GM19023 (cell line): ENCODE results near the gene HSH2D.
A peak's percentile ranks its signal among the peaks of the same experiment; 100 is the strongest.
"Not testable (repeated sequence)": the region's sequence is repeated elsewhere in the genome, so short reads cannot be mapped to it uniquely, and the experiment has no call there.

Experiments
- ATAC-seq: cut with Tn5 transposase; IDR thresholded peaks from one replicate; pipeline ENCODE4 v1.9.1; 2021; ENCODE audit warnings: mild to moderate bottlenecking, moderate library complexity; ENCODE audit not compliant: unreplicated experiment

Gene HSH2D

DNA sequence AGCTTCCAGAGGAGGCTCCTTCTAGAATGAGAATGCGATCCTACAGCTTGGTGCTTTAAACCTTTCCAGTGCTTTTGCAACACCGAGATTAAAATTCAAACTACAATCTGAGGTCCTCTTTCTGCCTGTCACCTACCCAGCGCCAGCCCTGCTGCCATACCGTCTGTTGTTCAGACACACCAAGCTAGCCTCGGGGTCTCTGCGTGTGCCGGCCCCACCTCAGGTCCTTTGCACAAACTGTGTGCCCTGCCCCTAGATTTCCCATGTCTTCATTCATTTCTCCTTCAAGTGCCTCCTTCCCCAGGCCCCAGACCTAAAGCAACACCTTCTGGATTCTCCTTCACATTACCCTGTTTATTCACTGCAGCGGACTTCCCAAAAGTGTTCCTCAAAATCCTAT, 11.1 kb downstream of the HSH2D start:
- no peak for ATAC-seq

DNA sequence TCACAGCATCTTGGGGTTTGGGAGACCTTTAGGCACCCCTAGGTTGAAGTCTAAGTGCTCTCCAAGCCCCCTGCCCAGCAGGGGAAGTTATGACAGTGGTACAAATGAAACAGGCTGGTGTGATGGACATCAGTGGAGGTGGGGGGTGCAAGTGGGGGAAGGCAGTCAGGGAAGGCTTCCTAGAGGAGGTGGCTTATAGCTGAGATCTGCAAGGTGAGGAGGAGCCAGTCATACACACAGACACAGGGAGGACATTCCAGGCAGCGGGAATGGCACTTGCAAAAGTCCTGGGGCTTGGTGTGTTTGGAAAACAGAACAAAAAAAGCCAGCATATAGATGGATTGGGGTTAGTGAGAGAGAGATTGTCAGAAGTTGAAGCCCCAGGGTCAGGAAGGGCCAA, 11.6 kb downstream of the HSH2D start:
- ATAC-seq = no peak

DNA sequence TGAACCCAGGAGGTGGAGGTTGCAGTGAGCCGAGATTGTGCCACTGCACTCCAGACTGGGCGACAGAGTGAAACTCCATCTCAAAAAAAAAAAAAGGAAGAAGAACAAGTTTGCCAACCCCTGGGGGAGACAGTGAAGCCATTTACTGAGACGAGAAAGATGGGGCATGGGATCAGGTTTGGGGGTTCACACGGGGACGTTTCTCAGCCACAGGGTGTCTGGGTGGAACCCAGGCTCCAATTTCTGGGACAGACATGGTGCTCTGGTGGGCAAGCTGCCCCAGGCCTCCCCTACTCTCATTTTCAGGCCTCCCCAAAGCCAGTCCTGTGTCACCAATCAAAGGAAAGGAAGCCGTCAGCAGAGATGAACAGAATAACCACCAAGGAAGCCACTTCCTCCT, 13.4 kb downstream of the HSH2D start:
- ATAC-seq = no peak

DNA sequence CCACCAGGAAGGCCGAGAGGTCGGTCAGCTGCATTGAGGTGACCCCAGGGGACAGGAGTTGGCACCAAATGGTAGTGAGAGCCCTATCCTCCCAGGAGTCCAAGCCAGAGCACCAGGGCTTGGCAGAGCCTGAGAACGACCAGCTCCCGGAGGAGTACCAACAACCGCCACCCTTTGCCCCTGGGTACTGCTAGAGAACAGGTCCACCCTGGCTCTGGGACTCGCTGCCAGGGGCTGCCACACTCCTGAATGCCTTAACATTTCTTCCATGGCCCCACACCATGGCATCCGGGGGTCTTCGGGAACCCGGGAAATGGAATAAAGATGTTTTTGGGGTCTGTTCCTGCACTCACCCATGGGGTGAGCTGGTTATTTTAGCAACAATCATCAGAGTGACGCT, 14.1 kb downstream of the HSH2D start:
- ATAC-seq = no peak

DNA sequence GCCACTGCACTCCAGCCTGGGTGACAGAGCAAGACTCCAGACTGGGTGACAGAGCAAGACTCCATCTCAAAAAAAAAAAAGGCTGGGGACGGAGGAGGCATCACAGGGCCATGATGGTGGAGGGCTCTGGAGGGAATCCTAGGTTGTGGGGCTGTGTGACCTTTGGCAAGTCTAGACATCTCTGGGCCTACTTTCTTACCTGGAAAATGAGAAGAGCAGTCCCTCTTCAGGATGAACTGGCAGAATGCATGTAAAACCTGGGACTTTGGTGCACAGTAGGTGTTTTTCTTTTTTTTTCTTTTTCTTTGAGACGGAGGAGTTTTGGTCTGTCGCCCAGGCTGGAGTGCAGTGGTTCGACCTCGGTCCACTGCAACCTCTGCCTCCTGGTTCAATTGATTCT, 16.2 kb downstream of the HSH2D start:
- ATAC-seq = no peak

DNA sequence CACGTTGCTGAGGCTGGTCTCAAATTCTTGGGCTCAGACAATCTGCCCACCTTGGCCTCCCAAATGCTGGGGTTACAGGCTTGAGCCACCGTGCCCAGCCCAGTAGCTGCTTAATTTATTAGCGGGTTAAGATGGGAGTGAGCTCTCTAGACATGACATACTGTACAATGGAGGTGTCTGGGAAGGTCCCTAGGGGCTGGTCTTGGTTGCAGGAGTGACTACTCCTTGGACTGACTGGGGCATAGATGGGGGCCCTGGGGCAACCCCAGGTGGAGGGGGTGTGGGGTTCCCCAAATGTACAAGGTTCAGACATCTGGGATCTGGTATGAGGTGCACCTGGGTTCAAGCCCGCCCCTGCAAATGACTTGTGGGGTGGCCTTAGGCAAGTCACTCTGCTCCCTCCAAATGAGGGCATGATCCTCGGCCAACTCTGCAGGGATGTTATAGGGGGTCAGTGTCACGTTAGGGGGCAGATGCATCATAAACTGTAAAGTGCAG, 17.0 kb downstream of the HSH2D start:
- ATAC-seq = no peak

DNA sequence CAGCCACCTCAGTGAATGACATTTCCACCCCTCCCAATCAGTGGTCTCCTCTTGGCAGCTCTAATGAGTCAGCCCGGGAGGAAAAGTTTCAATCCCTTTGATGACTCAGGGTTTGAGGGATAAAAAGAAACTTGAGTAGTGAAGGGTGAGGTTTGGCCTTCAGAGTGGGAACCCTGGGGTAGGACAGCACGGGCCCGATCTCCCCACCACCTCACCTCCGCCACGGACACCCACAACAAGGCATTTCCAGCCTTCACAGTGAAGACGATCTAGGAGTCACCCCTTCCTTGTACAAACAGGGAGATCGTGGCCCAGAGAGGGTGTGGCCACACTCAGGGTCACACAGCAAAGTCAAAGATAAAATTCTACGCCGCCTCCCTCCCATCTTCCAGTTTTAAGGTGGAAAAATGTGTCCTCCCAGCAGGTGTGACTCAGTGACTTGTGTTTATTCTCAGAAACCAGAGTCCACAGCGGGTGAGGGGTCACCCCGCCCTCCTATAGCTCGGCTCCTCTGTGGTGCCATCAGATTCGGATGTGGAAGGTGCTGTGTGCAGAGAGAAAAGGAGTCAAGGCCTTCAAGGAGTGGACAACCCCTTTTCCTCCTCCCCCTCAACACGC, 17.6 kb downstream of the HSH2D start:
- ATAC-seq = no peak

DNA sequence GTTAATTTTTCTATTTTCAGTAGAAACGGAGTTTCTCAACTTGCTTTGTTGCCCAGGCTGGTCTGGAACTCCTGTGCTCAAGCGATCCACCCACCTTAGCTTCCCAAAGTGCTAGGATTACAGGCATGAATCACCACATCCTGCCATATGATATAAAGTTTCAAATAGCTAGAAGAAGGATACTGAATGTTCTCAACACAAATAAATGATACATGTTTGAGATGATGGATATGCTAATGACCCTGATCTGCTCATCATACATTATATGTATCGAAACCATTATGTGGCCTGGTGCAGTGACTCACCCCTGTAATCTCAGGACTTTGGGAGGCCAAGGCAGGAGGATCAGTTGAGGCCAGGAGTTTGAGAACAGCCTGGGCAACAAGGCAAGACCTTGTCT, 18.4 kb downstream of the HSH2D start:
- ATAC-seq = no peak

DNA sequence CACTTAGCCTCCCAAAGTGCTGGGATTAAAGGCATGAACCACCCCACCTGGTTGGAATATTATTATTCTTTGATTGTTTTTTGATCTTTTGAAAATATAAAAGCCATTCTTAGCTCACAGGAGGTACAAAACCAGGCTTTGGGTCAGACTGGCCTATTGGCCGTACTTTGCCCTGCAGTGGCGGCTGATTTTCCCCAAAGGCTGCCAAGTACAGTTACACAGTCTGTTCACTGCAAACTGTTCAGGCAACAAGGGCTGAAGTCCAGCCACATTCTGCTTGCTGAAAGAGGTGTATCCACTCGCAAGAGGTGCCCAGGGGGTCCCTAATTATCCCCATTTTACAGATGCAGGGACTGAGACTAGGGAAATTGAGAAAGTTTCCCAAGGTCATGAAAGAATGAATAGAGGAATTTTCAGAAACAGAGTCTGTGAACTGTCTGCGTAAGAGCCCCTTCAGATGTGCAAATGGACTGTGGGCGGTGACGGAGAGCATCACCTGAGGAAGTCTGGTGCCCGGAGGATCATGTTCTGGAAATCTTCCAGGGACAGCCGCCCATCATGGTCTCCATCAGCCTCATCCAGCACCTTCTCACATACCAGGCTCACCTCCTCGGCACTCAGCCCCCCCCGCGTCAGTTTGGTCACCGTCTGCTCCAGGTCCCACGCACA, 20.9 kb downstream of the HSH2D start:
- no peak for ATAC-seq

DNA sequence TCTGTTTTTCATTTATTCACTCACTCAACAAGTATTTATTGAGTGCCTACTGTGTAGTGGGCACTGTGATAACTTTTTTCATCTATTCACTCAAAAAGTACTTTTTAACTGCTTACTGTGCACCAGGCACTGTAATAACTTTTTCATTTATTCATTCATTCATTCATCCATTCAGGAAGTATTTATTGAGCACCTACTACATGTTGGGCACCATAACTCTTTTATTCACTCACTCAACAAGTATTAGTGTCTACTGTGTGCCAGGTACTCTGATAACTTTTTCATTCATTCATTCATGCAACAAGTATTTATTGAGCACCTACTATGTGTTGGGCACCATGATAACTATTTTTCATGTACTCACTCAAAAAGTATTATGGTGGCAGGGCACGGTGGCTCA, 22.9 kb downstream of the HSH2D start:
- no peak for ATAC-seq

DNA sequence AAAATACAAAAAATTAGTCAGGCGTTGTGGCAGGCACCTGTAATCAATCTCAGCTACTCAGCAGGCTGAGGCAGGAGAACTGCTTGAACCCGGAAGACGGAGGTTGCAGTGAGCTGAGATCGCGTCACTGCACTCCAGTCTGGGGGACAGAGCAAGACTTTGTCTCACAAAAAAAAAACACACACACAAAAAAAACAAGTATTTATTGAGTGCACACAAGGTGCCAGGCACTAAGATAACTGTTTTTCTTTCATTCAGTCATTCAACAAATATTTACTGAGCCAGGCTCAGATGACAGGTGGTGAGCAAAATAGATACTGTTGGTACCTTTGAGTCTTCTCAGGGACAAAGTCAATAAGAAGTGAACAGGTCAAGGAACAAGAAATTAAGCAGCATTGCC, 23.6 kb downstream of the HSH2D start:
- ATAC-seq = no peak

DNA sequence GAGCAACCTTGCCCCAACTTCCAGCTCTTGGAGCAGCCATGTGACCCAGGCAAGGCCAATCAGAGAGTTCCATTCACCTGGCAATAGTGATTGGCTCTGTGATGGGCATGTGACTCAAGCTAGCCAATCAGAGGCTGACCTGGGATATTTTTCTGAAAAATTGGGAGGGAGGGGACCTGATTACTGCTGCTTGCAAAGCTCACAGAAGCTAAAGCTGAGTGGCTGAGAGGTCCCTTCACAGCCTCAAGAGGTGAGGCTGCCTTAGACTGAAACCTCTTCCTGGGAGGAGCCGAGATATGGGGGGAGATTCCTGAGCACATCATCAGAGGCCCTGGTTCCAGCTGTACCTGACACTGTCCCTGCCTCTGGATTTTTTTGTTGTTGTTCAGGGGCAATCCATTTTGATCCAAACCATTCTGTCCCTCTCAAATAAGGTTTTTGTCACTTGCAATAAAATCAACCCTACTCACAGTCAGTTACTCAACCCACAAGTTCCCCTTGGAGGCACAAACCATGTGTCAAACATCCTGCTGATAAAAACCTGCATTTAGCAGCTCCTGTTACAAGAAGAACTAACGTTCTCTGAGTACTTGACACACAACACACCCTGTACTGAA, 25.1 kb downstream of the HSH2D start:
- ATAC-seq = no peak

DNA sequence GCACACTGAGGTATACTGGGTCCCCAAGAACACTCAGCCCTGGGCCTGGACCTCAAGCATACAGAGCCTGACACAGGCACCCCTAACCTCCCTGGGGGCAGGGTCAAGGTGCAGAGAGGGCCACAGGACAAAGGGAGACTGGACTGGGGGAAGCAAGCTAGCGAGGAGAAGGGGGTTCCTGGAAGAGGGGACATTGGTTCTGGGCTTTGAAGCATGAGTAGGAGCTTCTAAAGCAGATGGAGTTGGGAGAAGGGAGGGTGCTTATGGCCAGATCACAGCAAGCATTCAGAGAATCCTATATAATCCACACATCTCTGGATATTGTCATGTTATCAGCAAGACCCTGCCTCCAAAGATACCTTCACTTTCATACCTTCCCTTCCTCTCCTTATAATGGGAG, 26.6 kb downstream of the HSH2D start:
- no peak for ATAC-seq

DNA sequence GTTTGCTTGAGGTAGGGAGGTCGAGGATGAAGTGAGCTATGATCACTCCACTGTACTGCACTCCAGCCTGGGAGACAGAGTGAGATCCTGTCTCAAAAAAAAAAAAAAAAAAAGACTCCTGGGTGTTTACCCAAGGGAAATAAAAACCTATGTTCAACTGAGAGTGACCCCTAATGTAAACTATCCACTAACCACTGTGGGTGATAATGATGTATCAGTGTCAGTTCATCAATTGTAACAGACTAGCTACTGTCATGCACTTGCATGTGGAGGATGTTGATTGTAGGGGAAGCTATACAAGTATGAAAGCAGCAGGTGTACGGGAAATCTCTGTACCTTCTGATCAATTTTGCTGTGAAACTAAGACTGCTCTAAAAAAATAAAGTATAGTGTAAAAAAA, 32.5 kb downstream of the HSH2D start:
- no peak for ATAC-seq

DNA sequence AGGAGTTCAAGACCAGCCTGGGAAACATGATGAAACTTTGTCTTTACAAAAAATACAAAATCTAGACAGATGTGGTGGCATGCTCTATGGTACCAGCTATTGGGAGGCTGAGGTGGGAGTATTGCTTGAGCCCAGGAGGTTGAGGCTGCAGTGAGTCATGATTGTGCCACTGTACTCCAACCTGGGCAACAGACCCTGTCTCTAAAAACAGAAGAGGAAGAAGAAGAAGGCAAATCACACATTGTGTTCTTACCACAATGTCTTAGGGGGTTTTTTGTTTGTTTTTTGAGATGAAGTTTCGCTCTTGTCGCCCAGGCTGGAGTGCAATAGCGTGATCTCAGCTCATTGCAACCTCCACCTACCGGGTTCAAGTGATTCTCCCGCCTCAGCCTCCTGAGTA, 35.4 kb downstream of the HSH2D start:
- ATAC-seq = not testable (repeated sequence)

DNA sequence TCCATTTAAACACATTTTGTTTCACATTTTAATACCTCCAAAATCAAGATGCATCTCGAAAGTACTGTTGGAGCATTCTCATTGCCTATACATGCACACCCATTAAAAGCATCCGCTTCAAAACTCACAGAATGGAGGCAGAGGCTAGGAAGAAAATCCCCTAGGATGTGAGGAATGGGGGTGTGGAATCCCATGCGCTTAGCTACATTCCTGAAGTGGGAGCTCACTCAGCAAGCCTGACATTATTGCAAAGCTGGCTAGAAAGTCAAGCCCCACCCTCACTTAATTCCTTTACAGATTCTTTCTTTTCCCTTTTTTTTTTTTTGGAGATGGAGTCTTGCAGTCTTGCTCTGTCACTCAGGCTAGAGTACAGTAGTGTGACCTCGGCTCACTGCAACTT, 37.1 kb downstream of the HSH2D start:
- ATAC-seq = no peak

DNA sequence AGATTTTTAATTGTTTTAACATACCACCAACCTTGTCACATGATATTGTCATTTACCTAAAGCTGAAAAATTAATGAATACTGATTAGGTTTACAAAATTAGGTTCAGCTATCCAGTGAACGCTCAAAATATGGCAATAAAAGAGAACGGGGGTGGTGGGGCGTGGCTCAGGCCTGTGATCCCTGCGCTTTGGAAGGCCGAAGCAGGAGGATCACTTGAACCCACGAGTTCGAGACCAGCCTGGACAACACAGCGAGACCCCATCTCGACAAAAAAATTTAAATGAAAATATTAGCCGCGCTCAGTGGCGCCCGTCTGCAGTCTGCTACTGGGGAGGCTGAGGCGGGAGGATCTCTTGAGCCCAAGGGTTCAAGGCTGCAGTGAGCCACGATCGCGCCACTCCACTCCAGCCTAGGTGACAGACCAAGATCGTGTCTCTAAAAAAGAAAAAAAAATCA, 41.2 kb downstream of the HSH2D start:
- ATAC-seq = no peak

DNA sequence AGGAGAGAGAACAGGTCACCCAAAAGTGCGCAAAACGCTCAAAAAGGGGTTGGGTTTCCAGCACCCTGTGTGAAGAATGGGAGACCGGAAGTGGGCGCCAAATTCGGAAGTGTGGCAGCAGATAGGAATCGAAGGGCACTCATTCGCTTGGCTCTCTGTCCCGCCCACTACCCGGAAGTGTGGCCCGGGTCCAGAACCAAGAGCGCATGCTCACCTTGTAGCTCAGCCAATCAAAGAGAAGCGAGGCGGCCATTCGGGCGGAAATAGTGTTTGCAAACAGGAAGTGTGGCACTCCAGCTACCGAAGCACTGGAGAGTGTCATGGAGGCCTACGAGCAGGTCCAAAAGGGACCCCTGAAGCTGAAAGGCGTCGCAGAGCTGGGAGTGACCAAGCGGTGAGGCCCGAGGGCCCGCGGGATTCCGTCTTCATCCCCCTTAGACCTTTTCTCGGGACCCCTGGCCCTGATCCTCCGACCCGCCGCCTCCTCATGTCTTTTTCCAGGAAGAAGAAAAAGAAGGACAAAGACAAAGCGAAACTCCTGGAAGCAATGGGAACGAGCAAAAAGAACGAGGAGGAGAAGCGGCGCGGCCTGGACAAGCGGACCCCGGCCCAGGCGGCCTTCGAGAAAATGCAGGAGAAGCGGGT, 41.8 kb downstream of the HSH2D start, which contains the start of gene FAM32A:
Gene FAM32A, plus strand, starts transcription at position 288 of the 645 bp plus-strand sequence. Its CDS starts 33 bp downstream, at position 321.
- peak; percentile 84 for ATAC-seq

DNA sequence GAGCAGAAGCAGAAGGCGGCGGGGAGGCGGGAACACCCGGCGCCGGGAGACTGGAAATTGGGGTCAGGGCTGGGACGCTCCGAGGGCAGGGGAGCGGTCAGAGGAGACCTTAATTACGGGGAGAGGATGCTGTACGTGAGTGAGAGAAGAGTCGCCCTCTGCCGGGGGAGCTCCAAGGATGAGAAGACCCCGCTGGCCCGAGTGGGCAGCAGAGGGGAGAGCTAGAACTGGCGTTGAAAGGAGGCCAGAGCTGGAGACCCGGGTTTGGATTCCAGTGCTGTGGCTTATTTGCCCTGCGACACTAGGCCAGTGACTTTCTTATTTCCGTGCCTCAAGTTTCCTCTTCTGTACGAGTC, 42.3 kb downstream of the HSH2D start:
- no peak for ATAC-seq

DNA sequence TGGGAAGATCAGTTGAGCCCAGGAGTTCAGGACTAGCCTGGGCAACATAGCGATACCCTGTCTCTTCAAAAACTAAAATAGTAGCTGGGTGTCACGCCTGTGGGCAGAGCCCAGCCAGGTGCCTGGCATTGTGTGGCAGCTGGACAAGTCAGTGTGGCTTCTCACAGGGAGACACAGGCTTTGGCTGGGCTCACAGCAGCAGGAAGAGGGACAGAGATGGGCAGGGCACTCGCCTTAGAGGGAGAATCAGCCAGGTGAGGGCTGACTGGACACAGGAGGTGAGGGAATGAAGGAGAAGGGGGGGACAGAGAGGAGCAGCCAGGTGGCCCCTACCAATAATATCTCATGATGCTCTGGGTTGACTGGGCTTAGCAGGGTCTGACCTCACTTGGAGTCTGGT, 45.0 kb downstream of the HSH2D start:
- no peak for ATAC-seq

DNA sequence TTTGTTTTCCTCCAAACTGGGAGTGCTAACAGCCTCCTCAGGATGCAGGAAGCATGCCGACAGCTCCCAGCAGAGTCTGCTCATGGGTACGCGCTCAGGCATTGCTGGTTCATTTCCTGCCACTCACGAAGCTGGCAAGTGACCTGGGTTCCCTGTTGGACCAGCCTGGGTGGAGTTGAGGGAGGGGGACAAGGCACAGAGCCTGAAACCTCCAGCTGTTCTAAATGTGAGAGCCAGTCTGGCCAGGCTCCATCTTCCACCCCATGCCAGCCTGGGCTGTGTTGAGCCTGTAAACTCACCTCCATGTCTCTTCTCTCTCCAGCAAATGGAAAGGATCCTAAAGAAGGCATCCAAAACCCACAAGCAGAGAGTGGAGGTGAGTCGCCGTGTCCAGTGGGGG, 46.7 kb downstream of the HSH2D start:
- no peak for ATAC-seq

DNA sequence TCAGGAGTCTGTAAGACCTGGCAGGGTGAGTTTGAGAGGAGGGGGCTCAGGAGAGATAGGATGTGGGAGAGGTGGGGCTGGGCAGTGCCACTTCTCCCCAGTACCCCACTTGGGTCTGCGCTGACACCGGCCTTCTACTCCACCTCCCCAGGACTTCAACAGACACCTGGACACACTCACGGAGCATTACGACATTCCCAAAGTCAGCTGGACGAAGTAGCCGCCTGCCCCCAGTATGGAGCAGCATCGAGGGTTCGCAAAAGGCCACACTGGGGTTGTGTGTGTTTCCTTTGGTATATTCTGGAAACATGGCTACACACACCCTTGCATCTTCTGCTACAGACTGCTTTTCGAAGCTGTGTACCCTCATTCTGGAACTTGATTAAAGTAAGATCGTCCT, 47.3 kb downstream of the HSH2D start:
- ATAC-seq = no peak
